ENCODE data around the gene ABCC12. TPM values are rescaled to one million over a fixed set of nuclear protein-coding genes. Genes with fewer than 3 reads are reported as not detected.
A peak's percentile ranks its signal among the peaks of the same experiment; 100 is the strongest.

Gene ABCC12
- total and polyA plus RNA-seq, 10 of the 15 experiments (the other 5 are each of a cell fraction or from before 2014, with no cell fraction given), result 0.02 to 0.03 (median 0.03) TPM; not detected in 6

- Histone ChIP-seq H4K20me1 (ENCODE audit: control insufficient read depth, insufficient read depth) (no peaks in the 10 kb centered on the region), H3K4me1 (ENCODE audit: control insufficient read depth, insufficient read depth, low read length) (no peaks in the 10 kb centered on the region), H3K9me3 (replicated peaks; ENCODE audit: control insufficient read depth, insufficient read depth, low read length) (no peaks in the 10 kb centered on the region), H3K79me2 (ENCODE audit: control insufficient read depth, insufficient read depth, low read length) (no peaks in the 10 kb centered on the region), H3K9ac (ENCODE audit: control insufficient read depth, insufficient read depth, low read length) (no peak overlapping the region), H2AFZ (ENCODE audit: control insufficient read depth, low read depth, low read length) (no peak overlapping the region; the same call in 1 of the 2 replicates), H3K27me3 (replicated peaks in 1 of 2; ENCODE audit: control insufficient read depth in 2 of 2, insufficient read depth in 2 of 2, low read length in 1 of 2) (no peaks in the 10 kb centered on the region), H3K4me2 (ENCODE audit: control insufficient read depth, insufficient read depth) (no peak overlapping the region), H3K36me3 (ENCODE audit: control insufficient read depth in 2 of 2, insufficient read depth in 2 of 2, low read length in 1 of 2) (no peaks in the 10 kb centered on the region), H3K4me3 (no peak overlapping the region), H3K27ac (ENCODE audit: control insufficient read depth, insufficient read depth) (no peak overlapping the region)
- POLR2A ChIA-PET, result no interaction called here
- FAIRE-seq, result no peak
- BruUV-seq (replicated peaks), result no TSS peak
- peak; percentile 98 for ATAC-seq
- CTCF ChIA-PET, result interaction anchor here (0.7 to 7.5 kb wide), 22 partner anchors 9 to 976 kb away, joined by 3 to 54 read pairs (median 4); partner anchors contain the start of gene NETO2
- in situ Hi-C loops (cut with MboI) (no loop called here), intact Hi-C loops (cut with micrococcal nuclease; ENCODE audit: unreplicated experiment) (loop anchor here (5.0 kb wide), 2 partner anchors 55 to 975 kb away; partner anchors contain the start of gene NETO2)
- SMC1A ChIA-PET (ENCODE audit: uncharacterized antibody, unreplicated experiment), result interaction anchor here (0.6 to 1.8 kb wide), 9 partner anchors 28 to 976 kb away, joined by 3 to 6 read pairs (median 3); no protein-coding TSS in a partner anchor
- WGBS (ENCODE audit: insufficient coverage, insufficient replicate concordance, low lambda C conversion rate, missing lambda C conversion rate), result 43% methylated on average over 22 of the region's 22 CpGs
- no peak for DNase-seq (ENCODE audit: low read depth, low spot score)
- RAD21 ChIA-PET (ENCODE audit: unreplicated experiment), result interaction anchor here (0.8 to 1.5 kb wide), 6 partner anchors 15 to 244 kb away, joined by 3 to 7 read pairs (median 3); no protein-coding TSS in a partner anchor
- TF ChIP-seq CHD1 (IDR thresholded peaks at IDR 0.05; ENCODE audit: low read depth, low read length) (no peak), ZNF592 (IDR thresholded peaks at IDR 0.05) (no peak), MLLT1 (IDR thresholded peaks at IDR 0.05) (no peak), PRDM15 (CRISPR knock-in tag; IDR thresholded peaks at IDR 0.05) (no peak), NR2F1 (conservative IDR thresholded peaks at IDR 0.05) (0 out of 2 replicates have a peak, but pooled peaks have one; percentile 8), EZH2 (IDR thresholded peaks at IDR 0.05; ENCODE audit: borderline replicate concordance, control insufficient read depth, low read depth, low read length) (no peak), PAX5 (IDR thresholded peaks at IDR 0.05; ENCODE audit: borderline replicate concordance, low read depth, low read length) (no peak), RB1 (IDR thresholded peaks at IDR 0.05; ENCODE audit: borderline replicate concordance) (no peak), POU2F2 (IDR thresholded peaks at IDR 0.05; ENCODE audit: borderline replicate concordance, low read depth, low read length) (0 out of 3 replicates have a peak, but pooled peaks have one; percentile 19), HSF1 (IDR thresholded peaks at IDR 0.05; ENCODE audit: low read depth, low read length) (no peak)
Observed at GRCh38 chr16:48117217-48118105, 38.3 kb downstream of the ABCC12 start.

All from GM12878 (cell line).